ENCODE data around the gene P3H3.

- TF ChIP-seq POLR2A (IDR thresholded peaks at IDR 0.05; ENCODE audit: low read length) = no peak
- TF ChIP-seq HOXA7 (CRISPR knock-in tag; IDR thresholded peaks at IDR 0.05) = no peak
Observed at GRCh38 chr12:6863033-6863432, 34.8 kb downstream of the P3H3 start.

Measured in A549 (cell line).